ENCODE measurements around the gene MED13.
"Not testable (repeated sequence)": the region's sequence is repeated elsewhere in the genome, so short reads cannot be mapped to it uniquely, and the experiment has no call there.

Gene MED13

GRCh38 chr17:61895391-61895790 lies 169.7 kb downstream of the MED13 start:
- DNase-seq: no peak

GRCh38 chr17:61894310-61894709 lies 170.8 kb downstream of the MED13 start:
- not testable (repeated sequence) for DNase-seq

Measured in activated CD8-positive, alpha-beta memory T cell treated with anti-CD3 and anti-CD28 coated beads, Interleukin-2, amount 50 U/mL, for 48 hours (primary cell).